Neural cell (in vitro differentiated cells): ENCODE data around the gene SCGB1C1.

ENCODE experiments used
- EP300 ChIP-seq: fragments of 450-650 bp; conservative IDR thresholded peaks from 2 replicates; pipeline ENCODE4 v1.6.1; 2014; ENCODE audit warnings: antibody characterized with exemption, mild to moderate bottlenecking, moderate library complexity; ENCODE audit not compliant: poor library complexity, severe bottlenecking
- EZH2 ChIP-seq: fragments of 200-600, 300-800 bp; shearing (Covaris generic), sonication (generic); IDR thresholded peaks from 2 replicates; pipeline ENCODE4 v1.6.1; 2014; ENCODE audit warnings: antibody characterized with exemption, low read length, borderline replicate concordance, mild to moderate bottlenecking; ENCODE audit not compliant: insufficient read depth, poor library complexity, severe bottlenecking
- POLR2AphosphoS5 ChIP-seq: IDR thresholded peaks from 2 replicates; pipeline ENCODE4 v1.6.1; 2012
- RAD21 ChIP-seq: fragments of 450-650 bp; conservative IDR thresholded peaks from 2 replicates; pipeline ENCODE4 v1.6.1; 2014; ENCODE audit warnings: antibody characterized with exemption, mild to moderate bottlenecking, moderate library complexity
- SMC3 ChIP-seq: fragments of 450-650 bp; conservative IDR thresholded peaks from 2 replicates; pipeline ENCODE4 v1.6.1; 2014; ENCODE audit warnings: antibody characterized with exemption, mild to moderate bottlenecking, moderate library complexity; ENCODE audit not compliant: poor library complexity
- TAF1 ChIP-seq: IDR thresholded peaks from 2 replicates; pipeline ENCODE4 v1.6.1; 2012; ENCODE audit warnings: low read depth
- TF ChIP-seq, protein P1 (sequence below): fragments of 450-650 bp; IDR thresholded peaks from 2 replicates; pipeline ENCODE4 v1.5.1; 2014; ENCODE audit warnings: antibody characterized with exemption, mild to moderate bottlenecking, moderate library complexity; ENCODE audit not compliant: poor library complexity, severe bottlenecking
- TF ChIP-seq, protein P2 (sequence below): IDR thresholded peaks from 2 replicates; pipeline ENCODE4 v1.6.1; 2012; ENCODE audit warnings: borderline replicate concordance

- TF ChIP-seq, protein P1, sequence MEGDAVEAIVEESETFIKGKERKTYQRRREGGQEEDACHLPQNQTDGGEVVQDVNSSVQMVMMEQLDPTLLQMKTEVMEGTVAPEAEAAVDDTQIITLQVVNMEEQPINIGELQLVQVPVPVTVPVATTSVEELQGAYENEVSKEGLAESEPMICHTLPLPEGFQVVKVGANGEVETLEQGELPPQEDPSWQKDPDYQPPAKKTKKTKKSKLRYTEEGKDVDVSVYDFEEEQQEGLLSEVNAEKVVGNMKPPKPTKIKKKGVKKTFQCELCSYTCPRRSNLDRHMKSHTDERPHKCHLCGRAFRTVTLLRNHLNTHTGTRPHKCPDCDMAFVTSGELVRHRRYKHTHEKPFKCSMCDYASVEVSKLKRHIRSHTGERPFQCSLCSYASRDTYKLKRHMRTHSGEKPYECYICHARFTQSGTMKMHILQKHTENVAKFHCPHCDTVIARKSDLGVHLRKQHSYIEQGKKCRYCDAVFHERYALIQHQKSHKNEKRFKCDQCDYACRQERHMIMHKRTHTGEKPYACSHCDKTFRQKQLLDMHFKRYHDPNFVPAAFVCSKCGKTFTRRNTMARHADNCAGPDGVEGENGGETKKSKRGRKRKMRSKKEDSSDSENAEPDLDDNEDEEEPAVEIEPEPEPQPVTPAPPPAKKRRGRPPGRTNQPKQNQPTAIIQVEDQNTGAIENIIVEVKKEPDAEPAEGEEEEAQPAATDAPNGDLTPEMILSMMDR, result no peak
- TF ChIP-seq TAF1 (no peak), RAD21 (no peak), POLR2AphosphoS5 (no peak), EP300 (no peak), SMC3 (no peak), EZH2 (no peak)
- TF ChIP-seq, protein P2, sequence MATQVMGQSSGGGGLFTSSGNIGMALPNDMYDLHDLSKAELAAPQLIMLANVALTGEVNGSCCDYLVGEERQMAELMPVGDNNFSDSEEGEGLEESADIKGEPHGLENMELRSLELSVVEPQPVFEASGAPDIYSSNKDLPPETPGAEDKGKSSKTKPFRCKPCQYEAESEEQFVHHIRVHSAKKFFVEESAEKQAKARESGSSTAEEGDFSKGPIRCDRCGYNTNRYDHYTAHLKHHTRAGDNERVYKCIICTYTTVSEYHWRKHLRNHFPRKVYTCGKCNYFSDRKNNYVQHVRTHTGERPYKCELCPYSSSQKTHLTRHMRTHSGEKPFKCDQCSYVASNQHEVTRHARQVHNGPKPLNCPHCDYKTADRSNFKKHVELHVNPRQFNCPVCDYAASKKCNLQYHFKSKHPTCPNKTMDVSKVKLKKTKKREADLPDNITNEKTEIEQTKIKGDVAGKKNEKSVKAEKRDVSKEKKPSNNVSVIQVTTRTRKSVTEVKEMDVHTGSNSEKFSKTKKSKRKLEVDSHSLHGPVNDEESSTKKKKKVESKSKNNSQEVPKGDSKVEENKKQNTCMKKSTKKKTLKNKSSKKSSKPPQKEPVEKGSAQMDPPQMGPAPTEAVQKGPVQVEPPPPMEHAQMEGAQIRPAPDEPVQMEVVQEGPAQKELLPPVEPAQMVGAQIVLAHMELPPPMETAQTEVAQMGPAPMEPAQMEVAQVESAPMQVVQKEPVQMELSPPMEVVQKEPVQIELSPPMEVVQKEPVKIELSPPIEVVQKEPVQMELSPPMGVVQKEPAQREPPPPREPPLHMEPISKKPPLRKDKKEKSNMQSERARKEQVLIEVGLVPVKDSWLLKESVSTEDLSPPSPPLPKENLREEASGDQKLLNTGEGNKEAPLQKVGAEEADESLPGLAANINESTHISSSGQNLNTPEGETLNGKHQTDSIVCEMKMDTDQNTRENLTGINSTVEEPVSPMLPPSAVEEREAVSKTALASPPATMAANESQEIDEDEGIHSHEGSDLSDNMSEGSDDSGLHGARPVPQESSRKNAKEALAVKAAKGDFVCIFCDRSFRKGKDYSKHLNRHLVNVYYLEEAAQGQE, result no peak
These were observed 17.4 kb downstream of the SCGB1C1 start for GRCh38 chr11:210122-210802.
